Sciatic nerve (tissue), 2 donors: ENCODE results near the gene HOXA2. TPM values are rescaled to one million over a fixed set of nuclear protein-coding genes. Genes with fewer than 3 reads are reported as not detected.

ENCODE experiments used
- ATAC-seq: fragments of 200-7000 bp; cut with Tn5 transposase; one replicate; pipeline ENCODE4 v1.9.1; 2020; ENCODE audit warnings: mild to moderate bottlenecking, moderate library complexity
- DNase-seq: peaks from one replicate; pipeline ENCODE4 v3.0.0-alpha.2; 2020; ENCODE audit warnings: low spot score
- intact Hi-C: fragments of 100-400 bp; cut with DNase I; formaldehyde crosslinking; loops from one replicate; pipeline ENCODE4 v1.14.2; 2022
- total RNA-seq: library from RNA; stranded (reverse); fragmentation: NEBNext Ultra II Directional; extraction: Animal tissue kit (Norgen Biotek cat#: 25700); gene quantifications from one replicate; pipeline ENCODE4 v1.2.1, GENCODE V29; 2021
- donor health status: DM: no; HTN: no; CAD: no.
- donor health status: DM: no; HTN: no; CAD: no.

The HOXA2 gene
- total RNA-seq, 1 donor from 2014 or later: 3.9 TPM

DNA sequence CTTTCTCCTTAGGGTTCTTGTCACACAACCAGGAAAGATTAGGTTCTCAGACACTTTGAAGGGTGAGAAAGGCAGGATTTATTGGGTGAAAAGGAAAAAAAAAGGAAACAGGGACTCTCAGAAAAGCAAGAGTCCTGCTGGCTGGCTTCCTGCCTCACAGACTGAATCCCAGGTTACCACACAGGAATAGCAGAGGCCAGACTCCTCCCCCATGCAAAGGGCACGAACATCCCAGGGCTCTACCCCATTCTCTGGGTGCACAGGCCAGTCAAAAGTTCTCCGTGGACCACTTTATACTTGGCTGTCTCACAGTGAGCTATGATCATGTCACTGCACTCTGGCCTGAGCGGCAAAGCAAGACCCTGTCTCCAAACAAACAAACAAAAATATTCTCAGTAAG, 49.3 kb downstream of the HOXA2 start:
- intact Hi-C loops: no loop called here
- ATAC-seq: no peak

GRCh38 chr7:27051451-27051850, 51.0 kb downstream of the HOXA2 start:
- DNase-seq (no peak), ATAC-seq (no peak)
- intact Hi-C loops: no loop called here

More for the DNA sequence above, 49.3 kb downstream of the HOXA2 start:
- DNase-seq: no peak

Other genes with a start within 250 kb of the HOXA2 start
- gene SKAP2, start 238.1 kb downstream of the HOXA2 start, total RNA-seq: 53.3 TPM
- 0.98 TPM for gene HOXA1, start 6.7 kb downstream of the HOXA2 start, total RNA-seq
- 10.0 TPM for gene HOXA4, start 28.1 kb upstream of the HOXA2 start, total RNA-seq
- gene HOXA5, start 41.0 kb upstream of the HOXA2 start, total RNA-seq: 20.1 TPM
- 15.8 TPM for gene HOXA6, start 45.1 kb upstream of the HOXA2 start, total RNA-seq
- gene HOXA3, start 49.9 kb upstream of the HOXA2 start, total RNA-seq: 20.9 TPM
- gene HOXA7, start 54.0 kb upstream of the HOXA2 start, total RNA-seq: 6.2 TPM
- 7.1 TPM for gene HOXA9, start 62.9 kb upstream of the HOXA2 start, total RNA-seq
- 11.2 TPM for gene HOXA10, start 71.6 kb upstream of the HOXA2 start, total RNA-seq
- gene HOXA11, start 82.5 kb upstream of the HOXA2 start, total RNA-seq: 1.3 TPM
- gene HOXA13, start 97.4 kb upstream of the HOXA2 start, total RNA-seq: 0.18 TPM
- gene EVX1, start 140.1 kb upstream of the HOXA2 start, total RNA-seq: not detected